ENCODE data around the gene ATG2B.
A peak's percentile ranks its signal among the peaks of the same experiment; 100 is the strongest.

The ATG2B gene

DNA sequence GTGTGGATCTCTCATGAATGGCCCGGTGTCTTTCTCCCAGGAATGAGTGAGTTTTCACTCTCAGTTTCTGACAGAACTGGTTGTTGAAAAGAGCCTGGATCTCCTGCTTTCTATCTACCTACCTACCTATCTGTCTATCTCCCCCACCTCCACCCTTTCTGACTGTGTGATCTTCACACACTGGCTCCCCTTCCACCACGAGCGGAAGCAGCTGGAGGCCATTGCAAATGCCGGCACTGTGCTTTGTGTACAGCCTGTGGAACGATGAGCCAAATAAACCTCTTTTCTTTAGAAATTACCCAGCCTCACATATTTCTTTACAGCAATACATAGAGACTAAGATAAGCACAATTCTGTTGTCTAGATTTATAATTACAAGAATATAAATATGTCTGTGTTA is 7.4 kb upstream of the ATG2B start:
- TF ChIP-seq, protein P1, sequence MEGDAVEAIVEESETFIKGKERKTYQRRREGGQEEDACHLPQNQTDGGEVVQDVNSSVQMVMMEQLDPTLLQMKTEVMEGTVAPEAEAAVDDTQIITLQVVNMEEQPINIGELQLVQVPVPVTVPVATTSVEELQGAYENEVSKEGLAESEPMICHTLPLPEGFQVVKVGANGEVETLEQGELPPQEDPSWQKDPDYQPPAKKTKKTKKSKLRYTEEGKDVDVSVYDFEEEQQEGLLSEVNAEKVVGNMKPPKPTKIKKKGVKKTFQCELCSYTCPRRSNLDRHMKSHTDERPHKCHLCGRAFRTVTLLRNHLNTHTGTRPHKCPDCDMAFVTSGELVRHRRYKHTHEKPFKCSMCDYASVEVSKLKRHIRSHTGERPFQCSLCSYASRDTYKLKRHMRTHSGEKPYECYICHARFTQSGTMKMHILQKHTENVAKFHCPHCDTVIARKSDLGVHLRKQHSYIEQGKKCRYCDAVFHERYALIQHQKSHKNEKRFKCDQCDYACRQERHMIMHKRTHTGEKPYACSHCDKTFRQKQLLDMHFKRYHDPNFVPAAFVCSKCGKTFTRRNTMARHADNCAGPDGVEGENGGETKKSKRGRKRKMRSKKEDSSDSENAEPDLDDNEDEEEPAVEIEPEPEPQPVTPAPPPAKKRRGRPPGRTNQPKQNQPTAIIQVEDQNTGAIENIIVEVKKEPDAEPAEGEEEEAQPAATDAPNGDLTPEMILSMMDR (IDR thresholded peaks at IDR 0.05; ENCODE audit: low read depth, low read length): no peak
- H3K27ac ChIP-seq: no peak overlapping the region
- no peak overlapping the region for H3K4me3 ChIP-seq (ENCODE audit: low read depth, low read length)
- H3K36me3 ChIP-seq: no peaks in the 10 kb centered on the region; the same call in 1 of the 2 replicates
- no peak for DNase-seq
- H3K9me3 ChIP-seq (ENCODE audit: severe bottlenecking): no peaks in the 10 kb centered on the region
- no peaks in the 10 kb centered on the region for H3K27me3 ChIP-seq (ENCODE audit: insufficient read depth, low read depth, severe bottlenecking)

DNA sequence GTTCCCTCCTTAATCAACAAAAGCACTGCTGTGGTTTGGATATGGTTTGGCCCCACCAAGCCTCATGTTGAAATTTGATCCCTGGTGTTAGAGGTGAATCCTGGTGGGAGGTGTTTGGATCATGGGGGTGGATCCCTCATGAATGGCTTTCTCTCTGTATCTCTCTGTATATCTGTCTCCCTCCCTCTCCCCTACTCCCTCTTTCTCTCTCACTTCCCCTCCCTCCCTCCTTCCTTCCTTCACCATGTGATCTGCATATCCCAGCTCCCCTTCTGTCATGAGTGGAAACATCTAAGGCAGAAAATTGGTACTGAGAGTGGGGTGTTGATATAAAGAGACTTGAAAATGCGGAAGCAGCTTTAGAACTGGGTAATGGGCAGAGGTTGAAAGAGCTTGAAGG is 5.4 kb upstream of the ATG2B start:
- Histone ChIP-seq H3K27me3 (ENCODE audit: insufficient read depth, low read depth, severe bottlenecking) (no peaks in the 10 kb centered on the region), H3K9me3 (ENCODE audit: severe bottlenecking) (no peaks in the 10 kb centered on the region), H3K36me3 (peaks cover 6% of the 10 kb centered on the region), H3K4me3 (ENCODE audit: low read depth, low read length) (no peak overlapping the region), H3K27ac (no peak overlapping the region)
- no peak for DNase-seq
- TF ChIP-seq, protein P1 (IDR thresholded peaks at IDR 0.05; ENCODE audit: low read depth, low read length): no peak

DNA sequence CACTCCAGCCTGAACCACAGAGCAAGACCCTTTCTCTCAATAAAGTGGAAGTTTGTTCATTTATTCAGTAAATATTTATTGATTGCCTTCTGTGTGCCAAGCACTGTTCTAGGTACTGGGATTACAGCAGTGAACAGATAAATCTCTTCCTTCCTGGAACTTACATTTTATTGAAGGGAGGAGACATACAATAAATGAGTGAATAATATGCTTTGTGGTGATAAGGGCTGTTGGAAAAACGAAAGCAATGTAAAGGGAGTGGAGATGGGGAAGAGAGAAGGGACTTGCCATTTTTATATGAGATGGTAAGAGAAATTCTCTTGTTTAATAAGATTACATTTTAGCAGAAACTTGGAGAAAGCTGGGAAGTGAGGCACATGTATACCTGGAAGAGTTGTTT is 1.8 kb upstream of the ATG2B start:
- no peak for DNase-seq
- peaks cover 7% of the 10 kb centered on the region for H3K36me3 ChIP-seq
- no peaks in the 10 kb centered on the region for H3K27me3 ChIP-seq (ENCODE audit: insufficient read depth, low read depth, severe bottlenecking)
- H3K9me3 ChIP-seq (ENCODE audit: severe bottlenecking): no peaks in the 10 kb centered on the region
- TF ChIP-seq, protein P1 (IDR thresholded peaks at IDR 0.05; ENCODE audit: low read depth, low read length): no peak
- H3K4me3 ChIP-seq (ENCODE audit: low read depth, low read length): peak overlapping the region; percentile 99
- no peak overlapping the region; the same call in 1 of the 2 replicates for H3K27ac ChIP-seq

- Histone ChIP-seq H3K36me3 (peaks cover 7% of the 10 kb centered on the region), H3K27ac (peak overlapping the region; percentile 88), H3K4me3 (ENCODE audit: low read depth, low read length) (peak overlapping the region; percentile 99), H3K9me3 (ENCODE audit: severe bottlenecking) (no peaks in the 10 kb centered on the region), H3K27me3 (ENCODE audit: insufficient read depth, low read depth, severe bottlenecking) (no peaks in the 10 kb centered on the region)
- TF ChIP-seq, protein P1 (IDR thresholded peaks at IDR 0.05; ENCODE audit: low read depth, low read length): no peak
- peak; percentile 90 for DNase-seq
These were observed 703 bp upstream of the ATG2B start for GRCh38 chr14:96363751-96364336.

GRCh38 chr14:96362071-96362964 is 823 bp downstream of the ATG2B start:
- TF ChIP-seq, protein P1 (IDR thresholded peaks at IDR 0.05; ENCODE audit: low read depth, low read length): no peak
- H3K27ac ChIP-seq: peak overlapping the region; percentile 87
- H3K36me3 ChIP-seq: peaks cover 11% of the 10 kb centered on the region
- H3K27me3 ChIP-seq (ENCODE audit: insufficient read depth, low read depth, severe bottlenecking): no peaks in the 10 kb centered on the region
- no peaks in the 10 kb centered on the region for H3K9me3 ChIP-seq (ENCODE audit: severe bottlenecking)
- DNase-seq: no peak
- peak overlapping the region; percentile 99 for H3K4me3 ChIP-seq (ENCODE audit: low read depth, low read length)

Measured in WERI-Rb-1 (cell line).